Activated naive CD8-positive, alpha-beta T cell treated with anti-CD3 and anti-CD28 coated beads, Interleukin-2, amount 10 ng/mL, durations not matched to agents 7 days and 5 days (primary cell): Measurements from ENCODE around the gene GPR132. TPM values are rescaled to one million over a fixed set of nuclear protein-coding genes. Genes with fewer than 3 reads are reported as not detected.
"Not testable (repeated sequence)": the region's sequence is repeated elsewhere in the genome, so short reads cannot be mapped to it uniquely, and the experiment has no call there.

ENCODE experiments used
- ATAC-seq: fragments of 150-1000 bp; cut with Tn5 transposase; one replicate; pipeline ENCODE4 v1.10.0; 2021; ENCODE audit warnings: low read depth, moderate library complexity
- POLR2A ChIA-PET: fragments of 350-600 bp; sonication (Branson Sonifier 250); formaldehyde crosslinking; loops from one replicate; lab custom pipeline; 2021; ENCODE audit warnings: antibody characterized with exemption; lab: Charles Lee
- DNase-seq: peaks from one replicate; pipeline ENCODE4 v3.0.0; 2021
- H3K27ac Mint-ChIP-seq: one replicate; pipeline ENCODE4 v1.8.0; 2022; ENCODE audit warnings: mild to moderate bottlenecking, mixed read lengths
- H3K27me3 Mint-ChIP-seq: one replicate; pipeline ENCODE4 v1.8.0; 2022; ENCODE audit warnings: mild to moderate bottlenecking, moderate library complexity, mixed read lengths
- H3K36me3 Mint-ChIP-seq: one replicate; pipeline ENCODE4 v1.8.0; 2021; ENCODE audit warnings: mild to moderate bottlenecking, mixed read lengths
- H3K4me1 Mint-ChIP-seq: one replicate; pipeline ENCODE4 v1.8.0; 2021; ENCODE audit warnings: mixed read lengths
- H3K4me3 Mint-ChIP-seq: one replicate; pipeline ENCODE4 v1.8.0; 2022; ENCODE audit warnings: mild to moderate bottlenecking, moderate library complexity, mixed read lengths
- H3K9me3 Mint-ChIP-seq: one replicate; pipeline ENCODE4 v1.8.0; 2021; ENCODE audit warnings: mixed read lengths
- total RNA-seq, 2 experiments: library from RNA; stranded (reverse); gene quantifications; one replicate each; pipeline ENCODE4 v1.2.3, GENCODE V29; 2021

The GPR132 gene
- total RNA-seq, 2 experiments from 2014 or later = 43.5 to 46.6 TPM

DNA sequence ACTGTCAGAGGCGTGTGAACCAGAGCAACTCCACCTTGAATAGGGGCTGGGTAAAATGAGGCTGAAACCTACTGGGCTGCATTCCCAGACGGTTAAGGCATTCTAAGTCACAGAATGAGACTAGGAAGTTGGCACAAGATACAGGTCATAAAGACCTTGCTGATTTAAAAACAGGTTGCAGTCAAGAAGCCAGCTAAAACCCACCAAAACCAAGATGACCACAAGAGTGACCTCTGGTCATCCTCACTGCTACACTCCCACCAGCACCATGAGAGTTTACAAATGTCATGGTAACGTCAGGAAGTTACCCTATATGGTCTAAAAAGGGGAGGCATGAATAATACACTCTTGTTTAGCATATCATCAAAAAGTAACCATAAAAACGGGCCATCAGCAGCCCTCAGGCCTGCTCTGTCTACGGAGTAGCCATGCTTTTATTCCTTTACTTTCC is 32.8 kb downstream of the GPR132 start:
- POLR2A ChIA-PET = interaction anchor here (0.6 to 1.6 kb wide), 2 partner anchors 12 to 47 kb away, joined by 4 to 8 read pairs; partner anchors contain the start of genes CDCA4 and CLBA1
- not testable (repeated sequence) for H3K4me1 Mint-ChIP-seq

DNA sequence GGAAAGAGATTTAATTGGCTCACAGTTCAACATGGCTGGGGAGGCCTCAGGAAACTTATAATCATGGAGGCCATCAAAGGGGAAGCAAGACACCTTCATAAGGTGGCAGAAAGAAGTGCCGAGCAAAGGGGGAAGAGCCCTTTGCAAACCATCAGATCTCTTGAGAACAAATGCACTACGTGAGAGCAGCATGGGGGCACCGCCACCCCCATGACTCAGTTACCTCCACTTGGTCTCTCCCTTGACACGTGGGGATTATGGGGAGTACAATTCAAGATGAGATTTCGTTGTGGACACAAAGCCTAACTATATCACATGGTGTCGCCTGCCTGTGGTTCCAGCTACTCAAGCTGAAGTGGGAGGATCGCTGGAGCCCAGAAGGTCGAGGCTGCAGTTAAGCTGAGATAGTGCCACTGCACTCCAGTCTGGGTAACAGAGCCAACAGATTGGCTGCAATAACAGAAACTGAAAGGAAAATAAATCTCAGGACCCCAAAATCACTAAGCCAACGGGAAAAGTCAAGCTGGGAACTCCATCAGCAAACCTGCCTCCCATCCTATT is 34.3 kb downstream of the GPR132 start:
- no peak overlapping the region for H3K27ac Mint-ChIP-seq
- ATAC-seq = no peak
- DNase-seq = no peak
- H3K4me1 Mint-ChIP-seq = peaks cover 15% of the 10 kb centered on the region
- H3K9me3 Mint-ChIP-seq = peaks cover 1% of the 10 kb centered on the region
- no peak overlapping the region for H3K4me3 Mint-ChIP-seq
- peaks cover 2% of the 10 kb centered on the region for H3K27me3 Mint-ChIP-seq
- peaks cover 2% of the 10 kb centered on the region for H3K36me3 Mint-ChIP-seq
- POLR2A ChIA-PET = interaction anchor here (1.1 kb wide), 1 partner anchor 10 kb away, joined by 6 read pairs; the partner anchor contains the start of gene CDCA4

More for the DNA sequence above, 32.8 kb downstream of the GPR132 start:
- DNase-seq, H3K27me3 Mint-ChIP-seq, H3K9me3 Mint-ChIP-seq, ATAC-seq, H3K36me3 Mint-ChIP-seq, H3K27ac Mint-ChIP-seq: not testable (repeated sequence)
- H3K4me3 Mint-ChIP-seq = peak overlapping the region; percentile 72

DNA sequence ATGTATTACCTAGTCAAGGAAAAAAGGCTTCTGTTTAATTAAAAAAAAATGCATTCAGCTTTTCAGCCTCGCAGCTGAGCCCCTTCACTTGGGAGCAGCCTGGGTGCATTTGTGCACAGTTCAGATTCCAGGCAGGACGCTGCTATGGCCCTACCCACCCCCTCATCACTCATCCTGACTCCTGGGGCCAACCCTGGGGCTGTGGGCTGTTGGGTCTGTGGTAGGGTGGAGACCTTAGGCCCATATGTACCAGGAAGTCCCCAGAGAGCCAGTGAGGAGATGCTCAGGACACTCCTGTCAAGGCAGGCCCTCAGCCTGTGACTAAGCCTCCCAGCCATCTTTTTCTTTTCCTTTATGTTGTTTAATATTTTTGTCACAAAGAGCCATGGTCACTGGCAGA is 35.0 kb downstream of the GPR132 start:
- no peak for ATAC-seq
- H3K36me3 Mint-ChIP-seq = peaks cover 2% of the 10 kb centered on the region
- H3K4me1 Mint-ChIP-seq = peaks cover 15% of the 10 kb centered on the region
- H3K27me3 Mint-ChIP-seq = peaks cover 2% of the 10 kb centered on the region
- POLR2A ChIA-PET = no interaction called here
- no peak overlapping the region for H3K4me3 Mint-ChIP-seq
- no peak for DNase-seq
- peaks cover 1% of the 10 kb centered on the region for H3K9me3 Mint-ChIP-seq
- H3K27ac Mint-ChIP-seq = no peak overlapping the region

DNA sequence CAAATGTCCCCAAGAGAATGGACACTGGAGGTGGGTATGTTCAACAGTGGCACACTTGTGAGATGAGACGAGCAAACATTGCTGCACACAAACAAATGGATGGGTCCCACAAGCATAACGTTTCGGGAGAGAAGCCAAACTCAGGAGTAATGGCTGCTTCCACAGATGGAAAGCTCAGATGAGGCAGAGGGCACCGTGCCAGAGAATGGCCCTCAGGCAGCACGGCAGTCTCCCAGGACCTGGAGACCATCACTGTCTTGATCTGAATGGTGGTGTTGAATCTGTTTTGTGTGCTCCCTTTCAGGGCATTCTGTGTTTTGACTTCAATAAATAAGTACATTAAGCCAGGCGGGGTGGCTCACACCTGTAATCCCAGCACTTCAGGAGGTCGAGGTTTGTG is 35.8 kb downstream of the GPR132 start:
- Mint-ChIP-seq H3K27ac (no peak overlapping the region), H3K27me3 (peaks cover 2% of the 10 kb centered on the region), H3K4me1 (peaks cover 15% of the 10 kb centered on the region), H3K9me3 (peaks cover 1% of the 10 kb centered on the region), H3K4me3 (no peak overlapping the region), H3K36me3 (peaks cover 2% of the 10 kb centered on the region)
- ATAC-seq (no peak), DNase-seq (no peak)
- POLR2A ChIA-PET = no interaction called here

DNA sequence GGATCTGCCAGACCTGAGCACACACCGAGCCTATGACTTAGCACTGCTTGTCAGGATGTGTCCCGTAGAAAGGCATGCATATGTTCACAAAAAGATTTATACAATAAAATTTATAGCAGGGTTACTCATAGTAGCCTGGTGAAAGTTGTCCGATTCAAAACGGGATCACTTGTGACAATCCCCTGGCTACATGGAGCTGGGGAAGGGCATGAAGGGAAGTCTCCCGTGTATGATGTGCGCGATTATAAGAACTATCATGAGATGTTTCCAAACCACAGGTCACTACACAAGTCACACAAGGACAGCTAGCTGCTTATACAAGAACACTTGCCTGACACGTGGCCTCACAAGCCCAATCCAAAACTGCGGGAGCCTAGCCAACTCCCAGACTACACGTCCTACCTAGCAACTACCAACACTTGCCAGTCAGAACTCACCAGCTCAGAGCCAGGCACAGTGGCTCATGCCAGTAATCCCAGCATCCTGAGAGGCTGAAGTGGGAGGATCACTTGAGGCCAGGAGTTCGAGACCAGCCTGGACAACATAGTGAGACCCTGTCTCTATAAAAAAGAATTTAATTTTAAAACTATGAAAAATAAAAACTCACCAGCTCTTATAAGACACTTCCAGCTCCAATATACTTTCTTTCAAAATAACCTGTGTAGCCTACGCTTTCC is 36.8 kb downstream of the GPR132 start:
- no peak for ATAC-seq
- Mint-ChIP-seq H3K27me3 (no peaks in the 10 kb centered on the region), H3K9me3 (peaks cover 1% of the 10 kb centered on the region), H3K36me3 (peaks cover 2% of the 10 kb centered on the region), H3K27ac (no peak overlapping the region), H3K4me3 (no peak overlapping the region), H3K4me1 (peaks cover 10% of the 10 kb centered on the region)
- DNase-seq = no peak
- POLR2A ChIA-PET = no interaction called here

DNA sequence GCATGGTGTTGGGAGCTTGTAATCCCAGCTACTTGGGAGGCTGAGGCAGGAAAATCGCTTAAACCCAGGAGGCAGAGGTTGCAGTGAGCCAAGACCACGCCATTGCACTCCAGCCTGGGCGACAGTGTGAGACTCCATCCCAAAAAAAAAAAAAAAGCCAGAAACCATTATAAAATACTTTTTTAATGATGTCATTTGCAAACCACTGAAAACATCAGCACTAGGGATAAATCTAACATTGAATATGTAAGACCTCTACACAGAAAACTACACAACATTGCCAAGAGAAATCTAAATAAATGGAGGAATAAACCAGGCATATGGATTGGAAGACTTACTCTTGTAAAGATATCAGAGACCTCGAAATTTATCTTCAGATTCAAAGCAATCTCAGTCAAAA is 37.5 kb downstream of the GPR132 start:
- DNase-seq, POLR2A ChIA-PET, H3K36me3 Mint-ChIP-seq, H3K4me3 Mint-ChIP-seq, H3K9me3 Mint-ChIP-seq, H3K27me3 Mint-ChIP-seq, H3K27ac Mint-ChIP-seq, H3K4me1 Mint-ChIP-seq, ATAC-seq: not testable (repeated sequence)

DNA sequence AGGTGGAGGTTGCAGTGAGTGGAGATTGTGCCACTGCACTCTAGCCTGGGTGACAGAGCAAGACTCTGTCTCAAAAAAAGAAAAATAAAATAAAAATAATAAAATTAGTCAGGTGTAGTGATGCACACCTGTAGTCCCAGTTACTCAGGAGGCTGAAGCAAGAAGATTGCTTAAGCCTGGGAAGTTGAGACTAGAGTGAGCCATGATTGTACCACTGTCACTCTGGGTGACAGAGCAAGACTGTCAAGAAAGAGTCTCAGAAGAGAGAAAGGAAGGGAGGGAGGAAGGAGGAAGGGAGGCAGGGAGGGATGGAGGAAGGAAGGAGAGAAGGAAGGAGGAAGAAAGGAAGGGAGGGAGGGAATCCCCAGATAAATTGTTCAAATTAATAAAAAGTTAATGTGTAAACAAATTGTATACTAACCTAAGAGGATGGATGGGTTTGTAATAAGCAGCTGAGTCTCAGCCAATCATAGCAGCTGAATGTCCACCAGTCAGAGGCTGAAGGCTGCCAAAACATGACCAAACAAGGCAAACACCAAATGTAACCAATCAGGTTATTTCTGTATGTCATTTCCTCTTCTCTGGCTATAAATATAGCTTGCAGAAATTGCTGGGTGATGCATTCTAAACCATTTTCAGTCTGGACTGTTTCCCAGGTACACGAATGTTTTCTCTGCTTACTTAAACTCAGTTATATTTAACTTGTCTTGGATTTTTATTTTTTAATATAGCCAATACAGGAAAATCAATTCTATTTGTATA is 38.2 kb downstream of the GPR132 start:
- Mint-ChIP-seq H3K27ac (no peak overlapping the region), H3K27me3 (no peaks in the 10 kb centered on the region), H3K36me3 (peaks cover 2% of the 10 kb centered on the region), H3K9me3 (peaks cover 1% of the 10 kb centered on the region), H3K4me1 (peaks cover 6% of the 10 kb centered on the region), H3K4me3 (no peak overlapping the region)
- DNase-seq = no peak
- ATAC-seq = peak; percentile 38
- POLR2A ChIA-PET = no interaction called here

DNA sequence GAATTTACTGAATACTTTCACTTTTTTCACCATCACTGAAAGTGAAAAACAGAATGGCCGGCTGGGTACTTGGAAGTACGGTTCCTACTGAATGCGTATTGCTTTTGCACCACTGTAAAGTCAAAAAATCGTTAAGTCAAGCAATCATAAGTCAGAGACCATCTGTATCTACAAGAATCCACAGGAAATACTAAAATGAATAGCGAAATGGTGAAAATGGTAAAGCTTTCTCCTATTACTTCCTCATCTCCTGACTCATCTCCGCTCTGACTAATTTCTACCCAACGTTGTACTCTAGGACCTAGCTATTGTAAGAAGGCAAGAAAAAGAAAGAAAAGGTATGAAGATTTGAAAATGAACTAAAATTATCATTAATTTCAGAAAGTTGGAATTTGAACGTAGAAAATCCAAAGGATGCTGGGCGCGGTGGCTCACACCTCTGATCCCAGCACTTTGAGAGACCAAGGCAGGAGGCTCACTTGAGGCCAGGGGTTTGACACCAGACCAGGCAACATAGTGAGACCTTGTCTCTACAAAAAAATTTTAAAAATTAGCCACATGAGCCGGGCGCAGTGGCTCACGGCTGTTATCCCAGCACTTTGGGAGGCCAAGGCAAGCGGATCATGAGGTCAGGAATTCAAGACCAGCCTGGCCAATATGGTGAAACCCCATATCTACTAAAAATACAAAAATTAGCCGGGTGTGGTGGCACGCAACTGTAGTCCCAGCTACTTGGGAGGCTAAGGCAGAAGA is 39.0 kb downstream of the GPR132 start:
- POLR2A ChIA-PET = no interaction called here
- no peak for ATAC-seq
- Mint-ChIP-seq H3K36me3 (peaks cover 2% of the 10 kb centered on the region), H3K27me3 (no peaks in the 10 kb centered on the region), H3K4me3 (no peak overlapping the region), H3K4me1 (peaks cover 11% of the 10 kb centered on the region), H3K9me3 (peaks cover 1% of the 10 kb centered on the region), H3K27ac (peak overlapping the region; percentile 34)
- DNase-seq = no peak

DNA sequence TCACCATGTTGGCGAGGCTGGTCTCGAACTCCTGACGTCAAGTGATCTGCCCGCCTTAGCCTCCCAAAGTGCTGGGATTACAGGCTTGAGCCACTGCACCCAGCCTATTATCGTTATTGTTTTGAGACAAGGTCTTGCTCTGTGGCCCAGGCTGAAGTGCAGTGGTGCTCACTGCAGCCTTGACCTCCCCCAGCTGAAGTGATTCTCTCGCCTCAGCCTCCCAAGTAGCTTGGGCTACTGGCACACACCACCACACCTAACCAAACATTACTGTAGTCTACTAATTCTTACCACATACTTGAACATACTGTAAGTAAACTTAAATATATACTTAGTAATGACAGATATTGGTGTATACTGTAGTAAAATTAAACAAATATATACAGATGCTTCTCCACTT is 39.8 kb downstream of the GPR132 start:
- no peak for DNase-seq
- Mint-ChIP-seq H3K36me3 (peaks cover 2% of the 10 kb centered on the region), H3K9me3 (peaks cover 1% of the 10 kb centered on the region), H3K27ac (no peak overlapping the region), H3K27me3 (no peaks in the 10 kb centered on the region), H3K4me1 (peaks cover 11% of the 10 kb centered on the region), H3K4me3 (no peak overlapping the region)
- ATAC-seq = no peak
- POLR2A ChIA-PET = no interaction called here

DNA sequence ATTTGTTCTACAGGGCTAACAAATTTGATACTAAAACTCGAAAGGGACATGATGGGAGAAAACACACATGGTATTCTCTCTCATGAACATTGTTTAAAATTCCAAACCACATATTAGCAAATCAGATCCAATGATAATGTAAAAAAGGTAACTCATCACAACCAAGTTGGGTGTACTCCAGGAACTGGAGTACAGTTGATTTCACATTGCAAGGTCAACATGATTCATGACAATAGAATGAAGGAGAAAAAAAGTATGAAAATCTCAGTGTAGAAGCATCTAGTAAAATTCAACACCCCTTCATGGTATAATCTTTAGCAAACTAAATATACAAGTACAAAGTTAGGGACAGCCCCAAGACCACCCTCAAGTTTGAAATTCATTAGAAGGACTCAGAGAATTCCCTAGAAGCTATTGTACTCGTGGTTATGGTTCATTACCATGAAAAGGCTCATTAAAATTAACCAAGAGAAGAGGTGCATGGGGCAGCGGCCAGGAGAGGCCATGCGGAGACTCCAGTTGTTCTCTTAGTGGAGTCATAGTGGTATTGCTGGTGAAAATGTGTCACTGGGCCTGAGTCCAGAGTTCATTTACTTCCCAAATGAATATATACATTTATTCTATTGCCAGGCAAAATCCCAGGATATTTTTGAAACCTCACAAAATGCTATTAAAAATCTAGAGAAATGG is 41.3 kb downstream of the GPR132 start:
- Mint-ChIP-seq H3K27ac (no peak overlapping the region), H3K4me1 (peaks cover 17% of the 10 kb centered on the region), H3K4me3 (no peak overlapping the region), H3K36me3 (peaks cover 14% of the 10 kb centered on the region), H3K9me3 (peaks cover 1% of the 10 kb centered on the region), H3K27me3 (no peaks in the 10 kb centered on the region)
- ATAC-seq = no peak
- DNase-seq = no peak
- POLR2A ChIA-PET = no interaction called here

DNA sequence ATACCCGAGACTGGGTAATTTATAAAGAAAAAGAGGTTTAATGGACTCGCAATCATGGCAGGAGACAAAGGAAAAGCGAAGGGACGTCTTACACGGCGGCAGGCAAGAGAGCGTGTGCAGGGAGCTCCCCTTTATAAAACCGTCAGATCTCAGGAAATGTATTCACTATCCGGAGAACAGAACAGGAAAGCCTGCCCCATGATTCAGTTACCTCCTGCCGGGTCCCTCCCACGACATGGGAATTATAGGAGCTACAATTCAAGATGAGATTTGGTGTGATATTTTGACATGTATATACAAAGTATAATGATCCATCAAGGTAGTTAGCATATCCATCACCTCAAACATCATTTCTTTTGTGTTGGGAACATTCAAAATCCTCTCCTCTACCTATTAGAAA is 42.1 kb downstream of the GPR132 start:
- DNase-seq = no peak
- no peak overlapping the region for H3K27ac Mint-ChIP-seq
- POLR2A ChIA-PET = no interaction called here
- H3K9me3 Mint-ChIP-seq = peaks cover 1% of the 10 kb centered on the region
- H3K27me3 Mint-ChIP-seq = no peaks in the 10 kb centered on the region
- H3K4me1 Mint-ChIP-seq = peaks cover 21% of the 10 kb centered on the region
- H3K4me3 Mint-ChIP-seq = no peak overlapping the region
- ATAC-seq = no peak
- H3K36me3 Mint-ChIP-seq = peaks cover 17% of the 10 kb centered on the region

DNA sequence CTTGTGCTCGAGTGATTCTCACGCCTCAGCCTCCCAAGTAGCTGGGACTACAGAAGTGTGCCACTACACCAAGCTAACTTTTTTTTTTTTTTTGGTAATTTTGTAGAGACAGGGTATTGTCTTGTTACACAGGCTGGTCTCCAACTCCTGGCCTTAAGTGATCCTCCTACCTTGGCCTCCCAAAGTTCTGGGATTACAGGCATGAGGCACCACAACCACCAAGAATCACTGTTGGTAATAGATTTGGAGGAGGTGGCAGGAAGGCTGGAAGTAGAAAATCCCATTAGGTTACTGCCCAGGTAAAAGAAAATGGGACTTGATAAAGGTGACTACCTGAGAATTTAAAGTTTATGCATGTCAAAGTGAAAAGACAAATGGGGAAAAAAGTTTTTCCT is 43.0 kb downstream of the GPR132 start:
- no peak overlapping the region for H3K27ac Mint-ChIP-seq
- DNase-seq (no peak), ATAC-seq (no peak)
- peaks cover 20% of the 10 kb centered on the region for H3K36me3 Mint-ChIP-seq
- H3K9me3 Mint-ChIP-seq = peaks cover 1% of the 10 kb centered on the region
- POLR2A ChIA-PET = interaction anchor here (0.7 to 1.9 kb wide), 4 partner anchors 9 to 290 kb away, joined by 3 to 7 read pairs (median 6); no protein-coding TSS in a partner anchor
- H3K4me1 Mint-ChIP-seq = peaks cover 25% of the 10 kb centered on the region
- H3K27me3 Mint-ChIP-seq = no peaks in the 10 kb centered on the region
- peak overlapping the region; percentile 85 for H3K4me3 Mint-ChIP-seq
